Mesothelial cell of epicardium (in vitro differentiated cells): ENCODE results near the gene DHTKD1. TPM values are rescaled to one million over a fixed set of nuclear protein-coding genes. Genes with fewer than 3 reads are reported as not detected.
"Not testable (repeated sequence)": the region's sequence is repeated elsewhere in the genome, so short reads cannot be mapped to it uniquely, and the experiment has no call there.

Experiments
- DNase-seq, 2 experiments: peaks; one replicate each; pipeline ENCODE4 v3.0.0; 2021; ENCODE audit warnings: low spot score in 2 of 2; ENCODE audit not compliant: unreplicated experiment in 2 of 2
- H3K27ac Mint-ChIP-seq: 2 replicates; pipeline ENCODE4 v1.8.0; 2021; ENCODE audit warnings: mixed read lengths
- H3K27me3 Mint-ChIP-seq: 2 replicates; pipeline ENCODE4 v1.8.0; 2021; ENCODE audit warnings: low read depth, mixed read lengths
- H3K36me3 Mint-ChIP-seq: 2 replicates; pipeline ENCODE4 v1.8.0; 2021; ENCODE audit warnings: mixed read lengths
- H3K4me1 Mint-ChIP-seq: 2 replicates; pipeline ENCODE4 v1.8.0; 2021; ENCODE audit warnings: mixed read lengths
- H3K4me3 Mint-ChIP-seq: 2 replicates; pipeline ENCODE4 v1.8.0; 2021; ENCODE audit warnings: mild to moderate bottlenecking, moderate library complexity, mixed read lengths
- H3K9me3 Mint-ChIP-seq: 2 replicates; pipeline ENCODE4 v1.8.0; 2021; ENCODE audit warnings: mixed read lengths
- total RNA-seq: library from RNA; stranded (reverse); gene quantifications from 3 replicates; pipeline ENCODE4 v1.2.1, GENCODE V29; 2021
- TF ChIP-seq, protein P1 (sequence below): fragments of 200-600 bp; sonication (generic); IDR thresholded peaks from one replicate; pipeline ENCODE4 v1.5.0; 2021; ENCODE audit warnings: antibody characterized with exemption; ENCODE audit not compliant: unreplicated experiment

Gene DHTKD1
- total RNA-seq, 1 donor from 2014 or later = 22.9 TPM

DNA sequence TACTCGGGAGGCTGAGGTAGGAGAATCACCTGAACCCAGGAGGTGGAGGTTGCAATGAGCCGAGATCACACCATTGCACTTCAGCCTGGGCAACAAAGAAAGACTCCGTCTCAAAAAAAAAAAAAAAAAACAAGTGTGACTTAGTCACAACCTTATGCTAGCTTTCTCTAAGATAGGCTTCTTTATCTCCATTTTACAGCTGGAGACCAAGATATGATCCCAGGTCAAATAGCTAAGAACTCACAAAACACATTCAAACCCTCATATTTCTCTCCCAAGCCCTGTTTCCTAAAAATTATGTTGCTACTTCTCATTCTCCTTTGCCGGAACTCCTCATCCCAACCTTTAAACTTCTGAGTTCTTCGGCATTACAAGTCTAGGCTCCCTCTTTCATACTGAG is 13.0 kb upstream of the DHTKD1 start:
- no peak for DNase-seq
- no peaks in the 10 kb centered on the region for H3K36me3 Mint-ChIP-seq
- H3K27me3 Mint-ChIP-seq = no peaks in the 10 kb centered on the region
- H3K4me3 Mint-ChIP-seq = no peak overlapping the region
- H3K9me3 Mint-ChIP-seq = no peaks in the 10 kb centered on the region
- TF ChIP-seq, protein P1, sequence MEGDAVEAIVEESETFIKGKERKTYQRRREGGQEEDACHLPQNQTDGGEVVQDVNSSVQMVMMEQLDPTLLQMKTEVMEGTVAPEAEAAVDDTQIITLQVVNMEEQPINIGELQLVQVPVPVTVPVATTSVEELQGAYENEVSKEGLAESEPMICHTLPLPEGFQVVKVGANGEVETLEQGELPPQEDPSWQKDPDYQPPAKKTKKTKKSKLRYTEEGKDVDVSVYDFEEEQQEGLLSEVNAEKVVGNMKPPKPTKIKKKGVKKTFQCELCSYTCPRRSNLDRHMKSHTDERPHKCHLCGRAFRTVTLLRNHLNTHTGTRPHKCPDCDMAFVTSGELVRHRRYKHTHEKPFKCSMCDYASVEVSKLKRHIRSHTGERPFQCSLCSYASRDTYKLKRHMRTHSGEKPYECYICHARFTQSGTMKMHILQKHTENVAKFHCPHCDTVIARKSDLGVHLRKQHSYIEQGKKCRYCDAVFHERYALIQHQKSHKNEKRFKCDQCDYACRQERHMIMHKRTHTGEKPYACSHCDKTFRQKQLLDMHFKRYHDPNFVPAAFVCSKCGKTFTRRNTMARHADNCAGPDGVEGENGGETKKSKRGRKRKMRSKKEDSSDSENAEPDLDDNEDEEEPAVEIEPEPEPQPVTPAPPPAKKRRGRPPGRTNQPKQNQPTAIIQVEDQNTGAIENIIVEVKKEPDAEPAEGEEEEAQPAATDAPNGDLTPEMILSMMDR = no peak
- no peaks in the 10 kb centered on the region for H3K4me1 Mint-ChIP-seq
- H3K27ac Mint-ChIP-seq = no peak overlapping the region

DNA sequence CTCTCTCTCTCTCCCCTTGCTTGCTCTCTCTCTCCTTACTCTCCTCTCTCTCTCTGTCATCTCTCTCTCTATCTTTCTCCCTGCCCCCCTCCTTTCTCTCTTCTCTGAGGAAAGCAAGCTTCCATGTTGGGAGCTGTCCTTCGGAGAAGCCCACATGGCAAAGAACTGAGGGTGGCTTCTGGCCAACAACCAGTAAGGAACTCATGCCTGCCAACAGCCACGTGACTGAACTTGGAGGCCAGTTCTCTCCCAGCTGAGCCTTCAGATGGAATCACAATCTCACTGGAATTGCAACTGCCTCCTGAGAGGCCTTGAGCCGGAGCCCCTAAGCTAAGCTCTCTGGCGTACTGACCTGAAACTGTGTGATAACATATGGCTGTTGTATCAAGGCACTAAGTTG is 12.0 kb upstream of the DHTKD1 start:
- Mint-ChIP-seq H3K4me1 (no peaks in the 10 kb centered on the region), H3K36me3 (no peaks in the 10 kb centered on the region), H3K27ac (no peak overlapping the region), H3K27me3 (no peaks in the 10 kb centered on the region), H3K9me3 (no peaks in the 10 kb centered on the region), H3K4me3 (no peak overlapping the region)
- DNase-seq = no peak
- TF ChIP-seq, protein P1 = no peak

DNA sequence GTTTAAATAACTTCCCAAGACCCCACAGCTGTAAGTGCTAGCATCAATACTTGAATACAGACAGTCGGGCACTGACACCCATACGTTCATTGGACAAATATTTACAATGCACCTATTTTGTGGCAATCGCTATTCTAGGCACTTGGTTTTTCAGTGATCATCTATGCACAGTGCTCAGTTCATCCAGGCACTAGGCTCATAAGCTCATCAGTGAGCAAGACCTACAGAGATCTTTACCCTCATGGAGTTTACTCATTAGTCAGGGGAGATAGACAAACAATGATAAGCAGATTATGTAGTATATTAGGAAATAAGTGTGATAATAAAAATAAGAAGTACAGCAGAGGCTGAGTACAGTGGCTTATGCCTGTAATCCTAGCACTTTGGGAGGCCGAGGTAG is 7.6 kb upstream of the DHTKD1 start:
- Mint-ChIP-seq H3K4me1 (no peaks in the 10 kb centered on the region), H3K9me3 (no peaks in the 10 kb centered on the region), H3K4me3 (no peak overlapping the region), H3K27me3 (no peaks in the 10 kb centered on the region), H3K36me3 (no peaks in the 10 kb centered on the region), H3K27ac (no peak overlapping the region)
- TF ChIP-seq, protein P1 = no peak
- DNase-seq = no peak

- H3K9me3 Mint-ChIP-seq = no peaks in the 10 kb centered on the region
- H3K4me1 Mint-ChIP-seq = no peaks in the 10 kb centered on the region
- H3K27ac Mint-ChIP-seq = no peak overlapping the region
- H3K36me3 Mint-ChIP-seq = no peaks in the 10 kb centered on the region
- TF ChIP-seq, protein P1 = no peak
- no peak overlapping the region for H3K4me3 Mint-ChIP-seq
- no peaks in the 10 kb centered on the region for H3K27me3 Mint-ChIP-seq
- DNase-seq = no peak
These were observed 5.8 kb upstream of the DHTKD1 start for GRCh38 chr10:12062754-12063482.

GRCh38 chr10:12063483-12063818 is 5.3 kb upstream of the DHTKD1 start:
- Mint-ChIP-seq H3K4me3 (no peak overlapping the region), H3K27me3 (no peaks in the 10 kb centered on the region), H3K36me3 (no peaks in the 10 kb centered on the region), H3K27ac (no peak overlapping the region), H3K4me1 (peaks cover 1% of the 10 kb centered on the region), H3K9me3 (no peaks in the 10 kb centered on the region)
- TF ChIP-seq, protein P1 = no peak
- no peak for DNase-seq

- TF ChIP-seq, protein P1 = no peak
- DNase-seq = no peak
- Mint-ChIP-seq H3K9me3 (no peaks in the 10 kb centered on the region), H3K27me3 (no peaks in the 10 kb centered on the region), H3K4me3 (no peak overlapping the region), H3K36me3 (no peaks in the 10 kb centered on the region), H3K27ac (no peak overlapping the region), H3K4me1 (peaks cover 8% of the 10 kb centered on the region)
These were observed 1.4 kb upstream of the DHTKD1 start for GRCh38 chr10:12067336-12067735.

DNA sequence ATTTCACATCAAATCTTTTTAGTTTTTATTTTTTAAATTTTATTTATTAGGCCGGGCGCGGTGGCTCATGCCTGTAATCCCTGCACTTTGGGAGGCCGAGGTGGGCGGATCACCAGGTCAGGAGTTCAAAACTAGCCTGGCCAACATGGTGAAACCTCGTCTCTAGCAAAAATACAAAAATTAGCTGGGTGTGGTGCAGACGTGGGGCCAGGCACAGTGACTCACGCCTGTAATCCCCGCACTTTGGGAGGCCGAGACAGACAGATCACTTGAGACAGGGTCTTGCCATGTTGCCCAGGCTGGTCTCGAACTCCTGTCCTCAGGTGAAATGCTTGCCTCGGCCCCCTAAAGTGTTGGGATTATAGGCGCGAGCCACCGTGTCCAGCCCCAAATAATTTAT is 2.7 kb downstream of the DHTKD1 start:
- H3K4me1 Mint-ChIP-seq, H3K27me3 Mint-ChIP-seq, H3K27ac Mint-ChIP-seq, DNase-seq, H3K9me3 Mint-ChIP-seq, H3K36me3 Mint-ChIP-seq, H3K4me3 Mint-ChIP-seq: not testable (repeated sequence)
